NCI-H1436 treated with DMSO at 0.1 percent for 48 hours (cell line): ENCODE data around the gene RMI2.

Experiments used
- DNase-seq: peaks from one replicate; lab custom pipeline; 2025; lab: John Stamatoyannopoulos, UW

Gene RMI2

DNA sequence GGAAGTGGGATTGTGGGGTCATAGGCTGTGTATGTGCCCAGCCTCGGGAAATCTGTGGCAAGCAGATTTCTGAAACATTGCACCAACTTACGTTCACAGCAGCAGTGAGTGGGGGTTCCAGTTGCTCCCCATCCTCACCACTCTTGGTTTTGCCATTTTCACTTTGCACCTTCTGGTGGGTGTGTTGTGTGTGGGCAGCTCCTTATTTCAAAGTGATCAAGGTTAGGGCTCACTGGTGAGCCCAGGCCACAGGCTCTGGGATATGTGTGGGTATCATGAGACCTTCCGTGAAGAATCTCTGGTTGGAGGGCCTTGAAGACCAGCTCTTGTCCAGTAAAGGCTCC is 34.7 kb upstream of the RMI2 start:
- no peak for DNase-seq

DNA sequence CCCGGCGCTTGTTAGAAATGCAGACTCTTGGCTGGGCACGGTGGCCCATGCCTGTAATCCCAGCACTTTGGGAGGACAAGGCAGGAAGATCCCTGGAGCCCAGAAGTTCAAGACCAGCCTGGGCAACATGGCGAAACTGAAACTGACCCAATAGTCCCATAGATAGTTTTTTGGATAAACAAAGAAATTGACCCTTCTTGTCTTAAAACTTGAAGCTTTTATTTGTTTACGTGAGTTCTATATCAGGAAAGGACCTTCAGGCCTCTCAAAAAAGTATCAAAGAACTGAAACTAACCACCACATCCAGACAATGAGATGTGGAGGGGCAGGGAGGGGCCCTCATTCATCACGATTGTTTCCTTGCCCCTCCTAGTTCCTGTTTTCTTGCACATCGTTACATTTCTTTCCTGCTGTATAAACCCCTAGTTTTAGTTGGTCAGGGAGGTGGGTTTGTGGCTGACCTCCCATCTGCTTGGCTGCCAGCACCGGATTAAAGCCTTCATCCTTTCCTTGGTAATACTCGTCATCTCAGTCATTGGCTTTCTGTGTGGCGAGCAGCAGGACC is 34.2 kb upstream of the RMI2 start:
- no peak for DNase-seq

DNA sequence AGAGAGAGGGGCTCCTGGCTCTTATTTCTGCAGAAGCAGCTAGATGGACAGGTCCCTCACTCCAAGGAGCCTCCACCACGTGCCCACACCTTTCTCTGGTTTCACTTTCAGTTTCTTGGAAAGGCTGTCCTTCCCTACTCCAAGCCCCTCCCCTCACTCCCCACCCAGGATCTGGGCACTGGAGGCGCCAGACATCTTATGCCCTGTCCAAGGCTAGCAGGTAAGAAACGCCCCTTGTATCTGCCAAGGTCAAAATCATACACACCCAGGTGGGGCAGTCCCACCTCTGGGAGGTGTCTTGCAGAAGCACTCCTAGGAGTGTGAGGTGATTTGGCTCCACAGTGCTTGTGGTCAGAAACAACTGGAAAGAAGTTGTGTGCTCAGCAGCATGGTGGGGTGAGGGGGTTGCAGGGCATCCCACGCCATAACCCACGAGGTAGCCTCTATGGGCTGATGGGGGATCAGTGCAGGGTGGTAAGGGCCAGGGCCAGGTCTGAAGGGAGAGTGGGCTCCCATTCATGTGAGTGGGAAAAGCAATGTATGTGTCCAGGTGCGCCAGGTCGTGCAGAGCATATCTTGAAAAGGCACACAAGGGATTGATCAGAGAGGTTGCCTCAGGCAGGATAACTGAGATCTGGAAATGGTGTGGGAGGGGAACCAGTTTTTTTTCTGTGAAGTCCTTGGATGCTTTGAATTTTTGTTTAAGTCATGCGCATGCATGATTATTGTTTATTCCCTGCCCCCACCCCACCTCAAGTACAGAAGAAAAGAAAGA is 32.4 kb upstream of the RMI2 start:
- no peak for DNase-seq

DNA sequence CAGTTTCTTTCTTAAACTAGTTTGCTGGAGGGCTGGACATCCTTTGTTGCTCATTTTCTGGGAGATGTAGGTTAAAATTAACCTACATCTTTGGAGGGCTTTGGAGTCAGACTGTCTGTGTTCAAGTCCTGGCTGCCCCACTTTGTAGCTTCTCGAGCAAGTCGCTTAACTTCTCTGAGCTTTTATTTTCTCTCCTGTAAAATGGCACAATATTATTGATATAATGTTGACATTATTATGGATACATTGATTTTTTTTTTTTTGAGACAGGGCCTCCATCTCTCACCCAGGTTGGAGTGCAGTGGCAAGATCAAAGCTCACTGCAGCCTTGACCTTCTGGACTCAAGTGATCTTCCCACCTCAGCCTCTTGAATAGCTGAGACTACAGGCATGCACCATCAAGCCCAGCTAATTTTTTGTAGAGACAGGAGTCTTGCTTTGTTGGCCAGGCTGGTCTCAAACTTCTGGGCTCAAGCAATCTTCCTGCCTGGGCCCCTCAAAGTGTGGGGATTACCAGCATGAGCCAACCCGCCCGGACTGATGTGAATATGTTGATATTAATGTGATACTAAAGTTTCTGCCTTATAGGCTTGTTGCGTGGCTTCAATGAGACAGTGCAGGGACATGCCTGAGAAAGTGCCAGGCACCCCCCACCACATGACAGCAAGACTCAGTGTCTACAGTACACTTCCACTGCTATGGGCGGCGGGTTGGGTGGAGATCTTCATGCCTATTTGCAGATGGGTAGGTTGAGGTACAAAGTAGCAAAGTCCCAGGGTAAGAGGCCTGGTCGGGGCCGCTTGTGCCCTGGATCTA is 31.6 kb upstream of the RMI2 start:
- DNase-seq, result no peak

DNA sequence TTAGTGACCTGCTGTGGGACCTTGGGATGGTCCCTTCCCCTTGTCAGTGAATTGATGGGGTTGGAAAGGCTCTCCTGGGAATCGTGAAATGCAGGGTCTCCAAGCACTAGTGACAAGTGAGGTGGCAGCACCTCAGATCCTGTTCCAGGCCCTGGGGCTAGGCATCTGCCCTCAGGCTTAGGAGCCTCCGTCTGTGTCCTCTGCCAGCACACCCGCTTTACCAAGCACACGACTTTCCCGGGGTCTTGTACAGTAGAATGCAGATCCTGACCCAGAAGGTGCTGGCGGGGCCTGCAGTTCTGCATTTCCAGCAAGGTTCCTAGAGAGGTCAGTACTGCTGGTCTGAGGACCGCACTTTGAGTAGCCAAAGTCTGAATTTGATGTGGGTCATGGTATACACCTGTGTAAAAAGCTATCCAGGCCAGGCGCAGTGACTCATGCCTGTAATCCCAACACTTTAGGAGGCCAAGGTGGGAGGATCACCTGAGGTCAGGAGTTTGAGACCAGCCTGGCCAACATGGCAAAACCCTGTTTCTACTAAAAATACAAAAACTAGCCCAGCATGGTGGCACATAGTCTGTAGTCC is 30.9 kb upstream of the RMI2 start:
- DNase-seq, result no peak

DNA sequence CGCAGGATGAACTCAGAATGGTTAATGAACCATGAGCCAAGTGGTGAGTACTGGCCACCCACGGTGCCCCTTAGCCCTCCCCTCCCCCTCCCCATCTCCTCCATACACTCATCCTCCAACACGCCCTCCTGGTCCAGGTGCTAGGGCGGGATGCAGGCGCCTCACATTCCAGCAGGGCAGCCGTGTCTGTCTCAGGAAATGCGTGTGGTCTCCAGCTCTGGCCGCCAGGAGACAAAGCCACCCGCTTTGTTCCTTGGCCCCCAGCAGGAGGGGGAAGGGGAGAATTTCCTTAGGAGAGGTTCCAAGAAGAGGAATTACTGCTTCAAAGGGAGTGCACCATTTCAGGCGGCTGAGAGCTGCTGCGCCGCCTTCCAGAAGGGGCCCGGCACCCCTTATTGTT is 29.7 kb upstream of the RMI2 start:
- no peak for DNase-seq

DNA sequence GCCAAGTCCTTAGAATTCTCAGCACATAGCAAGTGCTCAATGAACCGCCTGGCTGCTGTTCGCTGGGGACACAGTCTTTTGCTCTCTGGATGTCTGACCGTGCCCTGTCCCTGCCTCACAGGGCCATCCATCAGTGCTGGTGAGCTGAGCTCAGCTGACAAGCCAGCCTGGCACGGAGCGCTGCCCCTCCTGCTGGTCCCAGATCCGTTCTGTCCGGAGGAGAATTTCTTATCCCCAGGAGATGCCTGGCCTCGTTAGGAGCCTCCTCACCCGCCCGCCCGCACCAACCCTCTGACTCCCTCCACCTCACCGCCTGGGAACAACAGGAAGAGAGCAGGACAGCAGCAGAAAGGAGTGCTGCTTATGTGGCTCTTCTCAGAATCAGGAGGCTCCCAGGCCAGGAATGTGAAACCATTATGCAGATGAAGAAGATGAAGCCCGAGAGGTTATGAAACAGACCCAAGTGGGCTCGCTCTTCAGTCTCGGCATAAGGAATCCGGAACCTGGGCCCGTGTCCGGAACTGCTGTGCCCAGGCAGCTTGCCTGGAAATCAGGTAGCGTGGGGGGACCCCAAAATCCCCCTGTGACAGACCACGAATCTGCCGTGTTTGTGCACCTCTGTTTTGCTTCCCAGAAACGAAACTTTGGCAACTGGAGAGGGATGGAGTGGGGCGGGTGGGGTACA is 28.8 kb upstream of the RMI2 start:
- no peak for DNase-seq

DNA sequence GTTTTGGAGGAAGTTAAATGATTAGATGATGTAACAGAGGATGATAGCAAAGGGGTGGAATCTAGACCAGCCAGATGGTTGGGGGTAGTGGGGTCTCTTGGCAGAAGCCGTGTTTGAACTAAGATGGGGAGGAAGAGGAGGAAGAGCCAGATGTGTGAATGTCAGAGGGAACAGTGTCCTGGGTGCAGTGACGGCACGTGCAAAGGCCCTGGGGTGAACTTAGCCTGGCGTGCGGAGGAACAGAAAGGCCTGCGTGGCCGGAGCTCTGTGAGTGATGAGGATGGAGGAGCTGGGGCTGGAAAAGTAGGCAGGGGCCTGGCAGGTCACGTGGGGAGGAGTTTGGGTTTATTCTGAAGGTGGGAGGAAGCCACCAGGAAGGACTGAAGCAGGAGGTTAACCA is 26.4 kb upstream of the RMI2 start:
- DNase-seq, result no peak

DNA sequence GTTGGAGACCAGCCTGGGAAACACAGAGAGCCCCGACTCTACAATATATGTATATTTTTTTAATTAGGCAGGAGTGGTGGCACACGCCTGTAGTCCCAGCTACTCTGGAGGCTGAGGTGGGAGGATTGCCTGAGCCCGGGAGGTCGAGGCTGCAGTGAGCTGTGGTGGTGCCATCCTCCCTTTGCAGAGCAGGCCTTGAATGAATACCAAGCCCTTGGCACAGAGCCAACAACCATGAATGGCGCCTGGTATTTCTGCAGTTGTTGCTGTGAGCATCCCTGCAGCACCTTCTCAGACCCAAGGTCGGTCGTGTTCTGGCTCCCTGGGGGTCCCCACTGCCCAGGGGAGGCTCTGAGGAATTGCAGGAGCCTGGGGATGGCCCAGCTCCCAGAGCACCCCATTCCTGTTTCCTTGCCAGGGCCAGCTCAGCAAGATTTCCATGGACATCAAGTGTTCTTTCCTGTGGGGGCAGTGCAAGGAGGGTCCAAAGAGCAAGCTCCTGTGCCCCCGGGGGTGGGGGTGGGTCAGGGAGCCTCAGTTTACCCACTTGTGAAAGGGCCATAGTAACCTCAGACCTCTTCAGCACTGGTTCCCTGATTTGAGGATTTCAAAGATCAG is 25.6 kb upstream of the RMI2 start:
- DNase-seq, result no peak

DNA sequence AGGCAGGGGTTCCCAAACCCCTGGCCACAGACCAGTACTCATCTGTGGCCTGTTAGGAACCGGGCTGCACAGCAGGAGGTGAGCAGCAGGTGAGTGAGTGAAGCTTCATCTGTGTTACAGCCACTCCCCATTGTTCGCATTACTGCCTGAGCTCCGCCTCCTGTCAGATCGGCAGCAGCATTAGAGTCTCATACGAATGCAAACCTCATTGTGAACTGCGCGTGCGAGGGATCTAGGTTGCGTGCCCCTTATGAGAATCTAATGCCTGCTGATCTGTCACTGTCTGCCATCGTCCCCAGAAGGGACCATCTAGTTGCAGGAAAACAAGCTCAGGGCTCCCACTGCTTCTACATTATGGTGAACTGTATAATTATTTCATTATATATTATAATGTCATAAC is 25.1 kb upstream of the RMI2 start:
- no peak for DNase-seq

DNA sequence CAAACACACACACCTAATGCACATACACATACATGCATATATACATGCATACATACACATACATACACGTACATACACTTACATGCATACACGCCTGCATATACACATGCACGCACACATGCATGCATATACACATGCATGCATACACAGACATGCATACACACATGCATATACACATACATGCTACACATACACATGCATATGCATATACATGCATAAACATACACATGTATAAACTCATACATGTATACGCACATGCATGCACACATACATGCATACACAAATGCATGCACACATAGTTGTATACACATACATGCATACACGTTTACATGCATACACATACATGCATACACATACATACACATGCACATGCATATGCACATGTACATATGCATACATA is 23.6 kb upstream of the RMI2 start:
- DNase-seq, result no peak

DNA sequence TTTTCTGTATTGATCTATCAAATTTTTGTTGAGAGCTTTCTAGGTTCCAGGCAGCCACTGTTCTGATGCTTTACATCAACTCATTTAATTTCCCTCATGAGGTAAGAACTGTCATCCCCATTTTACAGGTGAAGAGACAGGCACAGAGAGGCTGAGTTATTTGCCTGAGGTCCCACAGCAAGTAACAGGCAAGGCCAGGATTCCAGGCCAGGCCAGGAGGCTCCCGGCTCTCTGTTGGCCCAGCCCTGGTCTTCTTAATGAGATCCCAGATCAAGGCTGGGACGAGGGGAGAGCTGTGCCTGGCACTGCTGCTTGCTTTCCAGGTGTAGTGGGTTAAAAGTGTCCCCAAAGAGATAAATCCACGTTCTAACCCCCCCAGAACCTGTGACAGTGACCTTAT is 22.4 kb upstream of the RMI2 start:
- DNase-seq, result no peak

DNA sequence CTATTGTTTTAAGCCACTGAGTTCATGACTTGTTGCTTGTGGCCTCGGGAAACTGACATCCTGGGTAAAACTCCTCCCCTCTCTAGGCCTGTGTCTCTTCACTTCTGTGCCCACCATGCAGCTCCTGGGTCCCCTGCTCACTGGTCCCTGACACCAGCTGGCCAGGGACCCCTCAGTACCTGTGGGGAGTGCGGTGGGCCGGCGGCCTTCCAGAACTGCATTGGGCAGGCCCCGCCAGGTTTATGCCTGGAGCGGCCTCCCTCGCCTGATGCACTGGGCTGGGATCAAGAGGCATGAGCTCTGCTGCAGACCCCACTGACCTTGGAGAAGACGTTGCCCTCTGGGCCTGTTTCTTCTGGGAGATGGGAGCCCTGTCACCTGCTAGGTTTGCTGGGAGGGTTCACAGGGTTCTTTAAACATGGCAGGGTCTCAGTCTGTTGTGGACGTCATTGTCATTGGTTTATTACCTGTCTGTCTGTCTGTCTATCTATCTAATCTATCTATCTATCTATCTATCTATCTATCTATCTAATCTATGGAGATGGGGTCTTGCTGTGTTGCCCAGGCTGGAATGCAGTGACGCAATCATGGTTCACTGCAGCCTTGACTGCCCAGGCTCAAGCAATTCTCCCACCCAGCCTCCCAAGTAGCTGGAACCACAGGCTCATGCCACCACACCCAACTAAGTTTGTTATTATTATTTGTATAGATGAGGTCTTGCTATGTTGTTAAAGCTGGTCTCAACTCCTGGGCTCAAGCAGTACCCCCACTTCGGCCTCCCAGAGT is 21.5 kb upstream of the RMI2 start:
- DNase-seq, result no peak

DNA sequence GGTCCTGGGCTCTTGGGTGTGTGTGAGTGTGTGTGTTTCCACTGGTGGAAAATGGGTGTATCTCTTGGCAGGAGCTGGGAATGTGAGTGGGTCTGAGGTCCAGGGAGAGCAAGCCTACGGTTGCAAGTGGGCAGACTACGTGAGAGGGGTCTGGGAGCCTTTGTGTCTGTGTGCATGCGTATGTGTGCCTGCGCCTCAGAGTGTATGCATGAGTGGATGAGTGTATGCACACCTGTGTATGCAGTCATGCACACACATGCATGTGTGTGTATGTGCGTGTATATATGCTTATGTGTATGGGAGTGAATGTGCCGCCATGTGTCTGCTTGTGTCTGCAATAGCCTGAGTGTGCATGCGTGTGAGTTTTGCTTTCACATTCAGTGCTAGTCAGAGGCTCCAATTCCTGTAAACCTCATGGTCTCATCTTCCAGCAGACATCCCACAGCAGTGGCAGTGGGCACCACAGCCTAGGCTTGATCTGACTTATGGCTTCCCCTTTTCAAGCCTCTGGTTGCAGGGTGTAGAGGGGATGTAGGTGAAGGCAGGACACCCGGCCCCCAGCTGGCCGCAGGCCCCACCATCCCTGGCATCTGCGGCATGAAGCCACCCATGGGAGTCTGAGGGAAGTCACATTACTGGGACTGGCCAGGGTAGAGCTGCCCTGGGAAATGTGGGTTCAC is 19.7 kb upstream of the RMI2 start:
- no peak for DNase-seq

DNA sequence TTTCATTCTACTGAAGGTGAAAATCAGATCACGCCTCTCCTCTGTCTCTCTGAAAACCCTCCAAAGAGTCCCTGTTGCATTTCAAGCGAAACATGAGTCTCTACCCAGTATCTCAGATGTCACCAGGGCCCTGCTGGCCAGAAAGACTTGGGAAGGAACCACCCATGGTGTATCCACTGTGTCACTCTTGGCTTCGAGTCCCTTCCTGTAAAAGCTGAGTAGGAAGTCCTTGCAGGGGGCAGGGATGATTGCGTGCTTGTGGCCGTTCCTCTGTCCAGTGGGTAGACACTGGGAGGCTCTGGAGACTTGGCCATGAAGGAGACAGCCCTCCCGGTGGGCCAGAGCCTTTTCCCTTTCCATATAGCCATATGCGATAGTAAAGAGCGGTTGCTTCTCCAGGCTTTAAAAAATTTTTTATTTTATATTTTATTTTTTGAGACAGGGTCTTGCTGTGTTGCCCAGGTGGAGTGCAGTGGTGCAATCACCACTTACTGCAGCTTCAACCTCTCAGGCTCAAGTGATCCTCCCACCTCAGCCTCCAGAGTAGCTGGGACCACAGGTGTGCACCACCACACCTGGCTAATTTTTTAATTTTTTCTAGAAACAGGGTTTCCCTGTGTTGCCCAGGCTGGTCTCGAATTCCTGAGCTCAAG is 19.0 kb upstream of the RMI2 start:
- DNase-seq, result no peak

DNA sequence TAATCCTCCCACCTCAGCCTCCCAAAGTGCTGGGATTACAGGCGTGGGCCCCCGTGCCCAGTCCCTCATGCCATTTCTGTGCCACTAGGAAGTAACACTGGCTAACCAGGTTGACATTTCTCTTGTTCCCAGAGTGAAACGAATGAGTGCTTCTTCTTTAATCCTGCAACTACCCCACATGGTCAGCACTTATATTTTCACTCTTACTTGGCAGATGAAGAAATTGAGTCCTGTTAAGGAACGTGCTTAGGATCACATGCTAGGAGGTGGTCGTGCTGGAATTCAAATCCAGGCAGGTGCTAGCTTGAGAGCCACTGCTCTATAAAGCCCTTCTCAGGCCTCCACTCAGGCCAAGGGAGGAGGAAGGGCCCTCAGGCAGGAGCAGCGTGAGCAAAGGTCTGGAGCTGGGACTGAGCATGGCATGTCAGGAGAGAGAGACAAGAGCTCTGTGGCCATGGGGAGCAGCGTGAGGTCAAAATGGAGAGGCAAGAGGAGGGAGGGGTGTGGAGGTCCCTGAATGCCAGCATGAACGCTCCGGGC is 18.5 kb upstream of the RMI2 start:
- DNase-seq, result no peak

DNA sequence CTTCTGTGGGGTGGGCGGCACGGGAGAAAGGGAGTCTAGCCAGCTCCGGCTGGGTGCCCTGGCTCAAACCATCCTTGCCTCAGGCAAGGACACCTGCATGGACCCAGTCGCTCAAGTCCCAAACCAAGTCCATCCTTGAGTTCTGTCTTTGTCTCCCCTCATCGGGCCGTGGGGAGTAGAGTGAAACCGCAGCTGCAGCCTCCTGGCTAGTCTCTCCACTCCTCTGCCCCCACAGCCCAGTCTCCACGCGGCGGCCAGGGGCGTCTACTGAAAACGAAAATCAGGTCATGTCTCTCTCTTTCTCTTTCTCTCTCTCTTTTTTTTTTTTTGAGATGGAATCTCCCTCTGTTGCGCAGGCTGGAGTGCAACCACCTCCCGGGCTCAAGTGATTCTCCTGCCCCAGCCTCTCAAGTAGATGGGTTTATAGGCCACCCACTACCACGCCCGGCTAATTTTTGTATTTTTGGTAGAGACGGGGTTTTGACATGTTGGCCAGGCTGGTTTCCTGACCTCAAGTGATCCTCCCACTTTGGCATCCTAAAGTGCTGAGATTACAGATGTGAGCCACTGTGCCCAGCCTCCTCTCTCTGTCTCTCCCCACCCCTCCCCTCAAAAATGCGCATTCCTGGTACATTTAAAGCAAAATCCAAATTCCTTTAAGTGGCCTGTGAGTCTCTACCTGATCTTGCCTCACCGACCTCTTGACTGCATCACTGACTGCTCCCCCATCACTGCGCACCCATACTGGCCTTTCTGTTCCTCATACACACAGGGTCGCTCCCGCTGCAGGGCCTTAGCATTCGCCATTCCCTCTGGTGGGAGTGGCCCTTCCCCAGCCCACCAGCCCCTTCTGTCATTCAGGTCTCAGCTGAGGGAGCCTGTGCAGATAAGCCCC is 17.7 kb upstream of the RMI2 start:
- no peak for DNase-seq

DNA sequence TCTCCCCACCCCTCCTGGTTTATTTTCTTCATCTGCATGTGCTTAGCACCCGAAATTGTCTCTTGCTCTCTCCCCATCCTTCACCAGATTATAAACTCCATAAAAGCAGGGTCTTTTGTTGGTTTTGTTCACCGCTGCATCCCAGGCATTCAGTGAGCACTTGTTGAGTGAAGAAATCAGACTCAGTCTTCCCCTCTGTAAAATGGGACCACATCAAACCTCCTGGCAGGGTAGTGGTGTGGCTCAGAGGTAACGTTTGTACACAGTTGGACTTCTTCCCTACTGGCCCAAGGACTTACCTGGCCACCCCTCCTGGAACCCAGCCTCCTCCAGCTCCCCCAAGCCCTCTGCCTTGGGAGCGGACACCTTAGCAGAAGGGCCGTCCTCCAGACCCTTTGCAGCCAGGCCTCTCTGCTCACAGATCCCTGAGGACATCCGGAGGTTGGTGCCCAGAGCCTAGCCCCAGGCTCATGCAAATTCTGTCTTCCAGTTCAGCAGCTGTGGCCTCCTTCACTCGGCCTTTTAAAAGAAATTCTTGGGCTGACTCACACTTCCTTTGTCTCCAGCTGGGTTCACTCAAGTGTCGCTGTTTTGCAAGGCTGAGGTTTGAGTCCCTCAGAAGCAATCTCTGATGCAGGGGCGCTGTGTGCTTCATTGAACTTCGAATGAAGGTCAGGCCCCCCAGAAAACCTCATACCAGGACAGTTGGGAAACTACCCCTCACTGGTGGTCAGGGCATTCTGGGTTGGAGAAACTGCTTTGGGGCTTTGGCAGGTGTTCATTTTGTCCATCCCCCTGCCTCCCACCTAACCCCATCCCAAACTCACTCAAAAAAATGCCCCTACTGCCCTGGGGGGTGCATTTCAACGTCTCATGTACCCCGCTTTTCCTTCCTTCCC is 16.8 kb upstream of the RMI2 start:
- no peak for DNase-seq
